NCI-H146 treated with DMSO at 0.1 percent for 48 hours (cell line): ENCODE results near the gene TRIM48.
"Not testable (repeated sequence)": the region's sequence is repeated elsewhere in the genome, so short reads cannot be mapped to it uniquely, and the experiment has no call there.

Source experiments
- DNase-seq: peaks from one replicate; lab custom pipeline; 2025; ENCODE audit not compliant: unreplicated experiment; lab: John Stamatoyannopoulos, UW

The TRIM48 gene, protein sequence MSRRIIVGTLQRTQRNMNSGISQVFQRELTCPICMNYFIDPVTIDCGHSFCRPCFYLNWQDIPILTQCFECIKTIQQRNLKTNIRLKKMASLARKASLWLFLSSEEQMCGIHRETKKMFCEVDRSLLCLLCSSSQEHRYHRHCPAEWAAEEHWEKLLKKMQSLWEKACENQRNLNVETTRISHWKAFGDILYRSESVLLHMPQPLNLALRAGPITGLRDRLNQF

DNA sequence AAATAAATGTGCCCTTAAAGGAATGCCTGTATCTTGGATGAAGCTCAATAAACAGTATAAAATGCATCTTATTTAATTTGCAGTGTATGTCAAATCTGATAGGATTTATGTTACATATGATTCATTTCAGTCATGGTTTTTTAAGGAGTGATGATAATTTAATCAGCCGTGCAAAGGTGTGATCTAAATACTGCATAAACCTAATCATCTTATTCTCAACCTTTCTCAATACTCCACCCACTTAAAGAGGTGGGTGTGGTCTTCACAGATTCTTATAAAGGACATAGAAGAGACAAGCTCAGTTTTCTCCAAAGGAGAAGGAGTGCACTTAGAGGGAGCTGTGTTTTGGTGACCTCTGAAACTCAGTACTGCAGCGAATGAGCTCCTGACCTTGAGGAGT is at the start of gene TRIM48:
TSS of gene TRIM48 (plus strand) at position 301 of the 400 bp plus-strand sequence. CDS start 113 bp downstream, outside the sequence.
- DNase-seq, result not testable (repeated sequence)

DNA sequence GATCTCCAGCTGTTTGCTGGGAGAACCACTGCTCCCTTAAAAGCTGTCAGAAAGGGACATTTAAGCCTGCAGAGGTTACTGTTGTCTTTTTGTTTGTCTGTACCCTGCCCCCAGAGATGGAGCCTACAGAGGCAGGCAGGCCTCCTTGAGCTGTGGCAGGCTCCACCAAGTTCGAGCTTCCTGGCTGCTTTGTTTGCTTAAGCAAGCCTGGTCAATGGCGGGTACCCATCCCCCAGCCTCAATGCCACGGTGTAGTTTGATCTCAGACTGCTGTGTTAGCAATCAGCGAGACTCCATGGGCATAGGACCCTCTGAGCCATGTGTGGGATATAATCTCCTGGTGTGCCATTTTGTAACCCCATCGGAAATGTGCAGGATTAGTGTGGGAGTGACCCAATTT is 23.6 kb upstream of the TRIM48 start:
- DNase-seq, result not testable (repeated sequence)

DNA sequence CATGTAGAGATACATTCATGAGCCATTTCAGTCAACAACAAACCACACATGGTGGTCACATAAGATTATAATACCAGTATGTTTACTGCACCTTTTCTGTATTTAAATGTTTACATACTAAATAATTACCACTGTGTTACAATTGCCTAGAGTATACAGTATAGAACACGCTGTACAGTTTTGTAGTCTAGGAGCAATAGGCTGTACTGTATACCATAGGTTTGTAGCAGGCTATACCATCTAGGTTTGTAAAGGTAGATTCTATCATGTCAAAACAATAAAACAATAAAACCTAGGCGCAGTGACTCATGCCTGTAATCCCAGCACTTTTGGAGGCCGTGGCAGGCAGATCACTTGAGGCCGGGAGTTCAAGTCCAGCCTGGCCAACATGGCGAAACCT is 1.1 kb downstream of the TRIM48 start:
- no peak for DNase-seq
